GM19455 (cell line): Measurements from ENCODE around the gene HIPK3.

Source experiments
- ATAC-seq: cut with Tn5 transposase; IDR thresholded peaks from one replicate; pipeline ENCODE4 v1.9.1; 2021; ENCODE audit not compliant: unreplicated experiment

HIPK3 gene

DNA sequence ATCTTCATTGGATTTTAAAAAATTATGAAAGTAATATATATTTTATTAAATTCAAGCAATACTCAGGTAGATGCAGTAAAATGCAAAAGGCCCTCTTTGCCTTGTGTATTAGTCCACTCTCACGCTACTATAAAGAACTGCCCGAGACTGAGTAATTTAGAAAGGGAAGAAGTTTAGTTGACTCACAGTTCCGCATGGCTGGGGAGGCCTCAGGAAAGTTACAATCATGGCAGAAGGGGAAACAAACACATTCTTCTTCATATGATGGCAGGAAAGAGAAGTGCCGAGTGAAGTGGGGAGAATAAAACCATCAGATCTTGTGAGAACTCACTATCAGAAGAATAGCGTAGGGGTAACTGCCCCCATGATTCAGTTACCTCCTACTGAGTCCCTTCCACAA, 130.8 kb downstream of the HIPK3 start:
- ATAC-seq: no peak

DNA sequence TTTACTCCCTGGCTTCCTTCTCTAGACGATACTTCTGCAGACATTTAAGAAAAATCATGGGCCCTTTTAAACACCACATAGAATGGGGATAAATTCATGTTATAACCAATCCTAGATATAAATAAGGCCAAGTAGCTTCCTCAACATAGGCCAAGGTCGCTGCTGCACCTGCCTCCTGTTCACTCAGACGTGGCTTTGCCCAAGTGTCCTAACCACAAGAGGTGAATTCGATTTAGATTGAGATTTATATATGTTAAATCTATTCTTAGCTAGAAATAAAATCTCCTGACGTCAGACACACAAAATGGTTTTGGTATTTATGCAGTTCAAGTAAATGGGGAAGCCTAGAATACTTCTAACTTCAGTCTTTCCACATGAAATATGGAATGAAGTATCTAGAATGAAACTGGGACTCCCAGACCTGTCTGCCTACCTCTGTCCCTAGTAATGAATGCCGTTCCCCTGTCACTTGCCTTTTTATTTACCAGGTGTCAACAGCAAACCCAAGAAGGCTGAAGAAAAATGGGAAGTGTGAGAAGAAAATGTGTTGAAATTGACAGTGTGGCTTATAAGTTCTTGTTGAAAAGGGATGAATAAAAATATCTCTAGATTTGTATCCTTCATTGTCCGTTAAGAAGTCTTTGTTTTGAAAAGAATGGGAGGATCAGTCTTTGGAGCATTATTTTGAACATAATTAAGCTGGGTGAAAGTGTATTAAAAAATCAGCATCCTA, 131.8 kb downstream of the HIPK3 start:
- no peak for ATAC-seq

DNA sequence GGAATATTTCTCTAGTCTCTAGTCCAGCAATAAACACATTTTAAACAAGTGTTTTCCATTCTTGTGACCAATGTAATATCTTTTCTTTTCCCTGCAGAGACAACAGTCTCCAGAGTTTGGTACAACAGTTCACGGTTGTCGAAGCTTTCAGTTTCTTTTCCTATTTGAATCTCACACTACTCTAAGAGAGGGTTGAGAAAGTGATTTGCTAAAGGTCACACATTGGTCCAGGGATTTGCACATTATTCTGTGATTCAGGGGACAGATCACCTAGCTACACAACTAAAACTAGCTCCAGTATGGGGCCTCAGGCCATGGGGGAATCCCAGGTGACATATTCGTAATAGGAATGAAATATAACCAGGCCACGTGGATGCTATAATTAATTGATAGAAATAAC, 132.5 kb downstream of the HIPK3 start:
- peak; percentile 70 for ATAC-seq

DNA sequence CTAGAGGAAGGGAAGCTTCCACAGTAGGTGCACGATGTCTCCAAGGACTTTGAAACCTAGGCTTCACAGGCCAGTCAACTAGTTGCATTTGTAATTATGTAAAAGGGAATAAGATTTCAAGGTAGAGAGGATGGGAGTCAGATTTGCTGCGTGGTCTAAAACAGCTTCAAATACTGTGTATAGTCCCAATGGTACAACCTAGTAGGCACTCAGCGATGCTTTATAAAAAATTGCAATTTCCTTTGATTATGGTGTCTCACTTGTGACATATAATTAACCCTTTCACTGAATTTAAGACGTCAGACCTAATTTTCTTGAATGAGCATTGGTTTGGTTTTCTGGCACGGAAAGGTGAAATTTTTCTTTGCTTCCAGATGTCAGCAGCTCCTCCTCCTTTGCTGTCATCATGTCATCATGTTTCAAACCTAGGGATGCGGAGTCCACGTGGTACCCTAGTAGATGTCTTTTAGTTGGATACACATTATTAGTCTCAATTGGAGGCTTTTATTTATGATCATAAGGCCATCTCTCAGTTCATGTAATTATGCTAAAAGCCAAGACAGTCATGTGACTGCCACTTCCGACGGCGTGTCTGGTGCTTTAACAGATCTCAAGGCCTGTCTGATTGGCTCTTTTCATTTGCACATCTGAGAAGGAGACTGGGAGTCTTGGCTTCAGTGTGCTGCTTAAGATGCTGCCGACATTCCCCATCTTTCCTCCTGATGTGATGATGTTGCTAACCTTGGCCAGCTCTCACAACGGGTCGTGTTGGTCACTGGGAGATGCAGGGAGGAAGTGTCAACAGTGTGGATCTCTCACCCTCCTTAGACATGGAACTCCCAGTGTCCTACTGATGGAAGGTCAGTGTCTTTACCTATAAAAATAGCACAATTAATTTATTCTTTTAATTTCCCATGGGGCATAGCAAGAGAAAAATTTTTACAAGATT, 134.0 kb downstream of the HIPK3 start:
- ATAC-seq: no peak

DNA sequence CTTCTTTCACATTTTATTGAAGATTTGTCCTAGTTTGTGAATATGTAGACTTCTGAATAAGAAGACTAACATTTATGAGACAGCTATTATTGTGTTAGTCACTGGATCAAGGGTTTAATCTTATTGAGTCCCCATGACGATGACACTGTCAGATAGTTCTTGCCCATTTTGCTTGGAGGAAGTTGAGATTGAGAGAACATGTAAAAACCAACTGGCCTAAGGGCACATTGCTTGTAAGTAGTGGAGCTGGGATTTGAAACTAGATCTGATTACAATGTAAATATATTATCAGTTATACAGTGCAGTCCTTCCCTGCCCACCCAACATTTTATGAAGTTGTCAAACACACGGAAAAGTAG, 134.7 kb downstream of the HIPK3 start:
- ATAC-seq: no peak

DNA sequence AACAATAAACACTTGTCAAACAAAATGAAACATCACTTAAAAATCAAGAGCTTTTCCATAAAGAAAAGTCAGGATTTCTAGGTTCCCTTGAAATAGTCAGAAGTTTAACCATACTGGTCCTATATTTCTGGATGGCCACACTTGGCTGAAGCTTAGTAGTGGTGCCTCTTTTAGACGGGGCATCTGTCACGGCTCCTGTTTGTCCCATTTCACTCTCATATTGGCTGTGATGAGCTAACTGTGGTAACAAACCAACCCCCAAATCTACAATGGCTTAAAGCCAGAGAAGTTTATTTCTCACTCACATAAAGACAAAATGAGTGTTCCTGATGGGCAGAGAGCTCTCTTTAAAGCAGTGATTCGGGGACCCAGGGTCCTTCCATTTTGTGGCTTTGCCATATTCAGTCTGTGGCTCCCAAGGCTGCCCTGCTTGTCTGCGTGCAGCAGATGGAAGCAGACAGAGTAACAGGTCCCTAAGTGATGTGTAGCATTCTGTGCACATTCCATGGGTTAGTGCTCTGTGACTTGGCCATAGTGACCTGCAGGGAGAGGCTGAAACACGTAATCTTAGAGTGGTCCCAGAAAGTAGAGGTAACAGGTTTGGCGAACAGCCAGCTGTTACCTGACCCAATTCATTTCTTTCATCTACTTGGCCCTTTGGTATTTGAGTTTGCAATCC, 137.4 kb downstream of the HIPK3 start:
- ATAC-seq: no peak

DNA sequence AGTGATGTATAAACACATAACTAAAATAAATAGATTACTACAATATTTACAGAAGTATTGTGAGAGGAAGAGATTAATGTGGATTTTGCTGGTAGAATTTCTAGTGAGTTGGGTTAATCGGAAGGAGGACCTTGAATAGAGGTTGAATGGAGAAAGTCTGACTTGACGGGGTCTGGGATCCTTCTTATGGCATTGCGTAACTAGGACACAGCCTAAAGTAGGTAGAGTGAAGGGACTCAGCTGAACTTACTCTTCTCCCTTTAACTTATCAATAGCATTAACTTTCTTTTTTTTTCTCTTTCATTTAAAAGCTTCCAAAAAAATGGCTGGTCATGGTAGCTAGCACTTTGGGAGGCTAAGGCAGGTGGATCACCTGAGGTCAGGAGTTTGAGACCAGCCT, 139.2 kb downstream of the HIPK3 start:
- no peak for ATAC-seq

DNA sequence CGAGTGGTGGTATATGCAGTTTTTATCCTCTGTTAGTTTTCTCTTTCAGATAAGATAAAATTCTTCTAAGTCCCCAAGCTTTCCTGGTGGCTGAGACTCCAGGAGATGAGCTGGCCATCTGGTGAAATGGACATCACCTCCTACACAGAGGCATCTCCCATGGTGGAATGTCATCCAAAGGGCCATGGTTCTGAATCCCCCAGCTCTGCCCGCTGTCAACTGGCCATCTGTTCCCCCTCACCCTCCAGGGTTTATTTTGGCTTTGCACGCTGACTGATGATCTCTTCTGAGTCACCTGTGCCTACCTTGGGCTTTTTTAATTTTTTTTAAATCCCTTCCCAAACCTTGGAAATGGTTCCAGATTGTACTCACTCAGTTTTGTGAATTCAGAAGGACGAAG, 142.2 kb downstream of the HIPK3 start:
- no peak for ATAC-seq

DNA sequence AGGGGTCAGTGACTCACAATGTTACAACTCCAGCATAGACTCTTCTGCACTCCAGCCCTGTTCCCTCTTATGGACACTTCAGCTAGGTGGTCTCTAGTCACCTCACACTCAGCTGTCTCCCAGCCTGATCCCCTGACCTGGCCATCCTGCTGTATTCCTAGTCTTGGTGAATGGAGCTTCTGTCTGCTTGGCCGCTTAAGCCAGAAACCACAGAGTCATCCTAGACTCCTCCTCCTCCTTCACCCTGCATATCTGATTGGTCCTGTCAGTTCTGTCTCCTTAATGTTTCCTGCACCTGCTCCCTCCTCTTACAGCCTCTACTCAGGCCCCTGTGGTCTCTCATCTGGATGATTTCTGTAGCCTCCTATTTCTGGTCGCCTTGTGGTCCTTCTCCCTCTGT, 144.9 kb downstream of the HIPK3 start:
- no peak for ATAC-seq

DNA sequence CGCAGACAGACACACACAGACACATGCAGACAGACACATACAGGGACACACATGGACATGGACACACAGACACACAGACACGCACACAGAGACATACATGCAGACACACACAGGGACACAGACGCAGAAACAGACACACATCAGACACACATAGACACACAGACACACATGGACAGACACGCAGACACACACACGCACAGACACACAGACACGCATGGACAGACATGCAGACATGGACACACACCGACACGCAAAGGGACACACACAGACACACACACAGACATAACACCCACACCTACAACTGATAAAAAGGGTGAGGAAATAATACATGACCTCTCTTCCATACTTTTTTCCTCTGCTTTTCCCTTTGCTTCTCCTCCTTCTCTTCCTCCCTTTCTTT, 146.2 kb downstream of the HIPK3 start:
- ATAC-seq: no peak

DNA sequence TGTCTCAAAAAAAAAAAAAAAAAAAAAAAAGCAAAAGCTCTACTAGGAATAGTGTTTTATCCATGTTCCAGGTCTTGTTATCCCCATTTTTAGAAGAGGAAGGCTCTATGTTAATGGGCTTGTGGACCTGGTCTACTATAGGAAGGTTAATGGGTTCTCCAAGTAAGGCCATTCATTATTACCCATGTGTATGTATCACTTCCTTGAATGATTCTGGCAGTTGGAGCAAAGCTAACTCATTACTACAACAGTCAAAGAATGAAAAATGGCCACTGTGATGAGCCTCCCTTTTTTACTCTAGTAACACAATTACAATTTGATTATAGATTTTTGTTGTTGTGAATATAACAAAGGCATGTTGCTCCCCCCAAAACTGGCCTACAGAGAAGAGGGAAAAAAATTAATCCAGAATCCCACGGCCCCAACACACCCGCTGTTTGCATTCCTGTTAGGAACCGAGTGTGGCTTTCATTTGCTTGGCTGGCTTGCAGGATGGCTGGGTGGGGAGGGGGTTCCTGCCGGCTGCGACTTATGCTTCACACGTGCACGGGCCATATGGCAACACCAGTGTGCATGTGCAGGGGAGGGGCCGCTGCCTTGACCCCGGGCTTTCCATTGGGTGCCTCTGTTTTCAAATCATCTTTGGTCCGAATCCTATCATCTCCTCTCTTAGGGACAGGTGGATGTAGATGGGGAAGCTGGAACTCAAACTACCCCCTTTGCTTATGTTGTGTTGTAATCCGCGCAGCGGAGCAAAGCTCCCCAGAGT, 148.8 kb downstream of the HIPK3 start:
- ATAC-seq: no peak
